Prostate gland (tissue), 2 donors: Measurements from ENCODE around the gene FAM174C.

Experiments used
- CTCF ChIP-seq, 4 experiments: fragments of 200-600 bp in 2 of 4; fragments of 450-650 bp in 2 of 4; sonication (generic) in 2 of 4; IDR thresholded peaks; 1 replicate in 3 of 4; 2 replicates in 1 of 4; pipeline ENCODE4 v1.5.1; 2016 to 2019; ENCODE audit warnings: antibody characterized with exemption in 4 of 4, mild to moderate bottlenecking in 2 of 4, moderate library complexity in 2 of 4
- POLR2A ChIP-seq: fragments of 450-650 bp; IDR thresholded peaks from one replicate; pipeline ENCODE4 v1.6.1; 2016; ENCODE audit warnings: antibody characterized with exemption, mild to moderate bottlenecking

GRCh38 chr19:1241417-1242095 lies 33.8 kb upstream of the FAM174C start, which contains the start of gene ATP5F1D:
- peak in 2 of 4 experiments; percentile 35 to 37 for TF ChIP-seq CTCF (IDR thresholded peaks at IDR 0.05)
- peak; percentile 77 for TF ChIP-seq POLR2A
